Stimulated activated CD4-positive, alpha-beta T cell treated with anti-CD3 and anti-CD28 coated beads, Interleukin-1b, Interleukin-23, amount 100 ng/mL, for 48 hours (primary cell): Measurements from ENCODE around the gene RABAC1.
"Not testable (repeated sequence)": the region's sequence is repeated elsewhere in the genome, so short reads cannot be mapped to it uniquely, and the experiment has no call there.

Experiments
- DNase-seq: peaks from one replicate; pipeline ENCODE4 v3.0.0-alpha.2; 2020

RABAC1 gene

GRCh38 chr19:41944336-41944735 is 14.8 kb downstream of the RABAC1 start:
- no peak for DNase-seq

GRCh38 chr19:41941410-41942202 is 17.5 kb downstream of the RABAC1 start:
- DNase-seq = no peak

DNA sequence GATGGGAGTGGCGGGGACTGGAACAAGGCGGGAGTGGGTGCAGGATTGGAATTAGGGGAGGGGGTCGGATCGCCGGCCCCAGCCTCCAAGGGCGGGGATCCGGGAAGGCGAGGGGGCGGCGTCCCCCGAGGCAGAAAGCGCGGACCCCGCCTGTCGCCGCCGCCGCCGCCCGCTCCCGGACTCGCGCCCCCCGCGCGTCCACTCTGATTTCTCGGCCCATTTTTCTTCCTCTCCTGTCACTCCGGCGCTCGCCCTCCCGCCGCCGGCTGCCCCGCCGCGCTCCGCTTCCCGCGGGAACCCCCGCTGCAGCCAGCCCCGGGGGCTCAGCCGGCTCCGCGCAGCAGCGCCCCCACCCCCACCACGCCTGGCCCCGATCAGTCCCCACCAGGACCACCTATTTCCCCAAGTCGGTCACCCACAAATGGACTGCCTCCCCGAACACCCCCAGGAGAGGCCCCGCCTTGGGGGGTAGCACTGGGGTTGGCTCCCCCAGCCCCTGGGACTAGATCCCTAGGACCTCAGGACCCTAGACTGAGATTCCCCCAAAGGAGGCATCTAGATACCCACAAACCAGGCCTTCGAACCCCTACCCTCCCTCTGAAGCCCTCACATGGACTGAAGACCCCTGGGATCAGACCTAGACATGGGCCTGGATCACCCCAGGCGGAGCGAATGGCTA is 18.3 kb downstream of the RABAC1 start:
- DNase-seq = no peak

DNA sequence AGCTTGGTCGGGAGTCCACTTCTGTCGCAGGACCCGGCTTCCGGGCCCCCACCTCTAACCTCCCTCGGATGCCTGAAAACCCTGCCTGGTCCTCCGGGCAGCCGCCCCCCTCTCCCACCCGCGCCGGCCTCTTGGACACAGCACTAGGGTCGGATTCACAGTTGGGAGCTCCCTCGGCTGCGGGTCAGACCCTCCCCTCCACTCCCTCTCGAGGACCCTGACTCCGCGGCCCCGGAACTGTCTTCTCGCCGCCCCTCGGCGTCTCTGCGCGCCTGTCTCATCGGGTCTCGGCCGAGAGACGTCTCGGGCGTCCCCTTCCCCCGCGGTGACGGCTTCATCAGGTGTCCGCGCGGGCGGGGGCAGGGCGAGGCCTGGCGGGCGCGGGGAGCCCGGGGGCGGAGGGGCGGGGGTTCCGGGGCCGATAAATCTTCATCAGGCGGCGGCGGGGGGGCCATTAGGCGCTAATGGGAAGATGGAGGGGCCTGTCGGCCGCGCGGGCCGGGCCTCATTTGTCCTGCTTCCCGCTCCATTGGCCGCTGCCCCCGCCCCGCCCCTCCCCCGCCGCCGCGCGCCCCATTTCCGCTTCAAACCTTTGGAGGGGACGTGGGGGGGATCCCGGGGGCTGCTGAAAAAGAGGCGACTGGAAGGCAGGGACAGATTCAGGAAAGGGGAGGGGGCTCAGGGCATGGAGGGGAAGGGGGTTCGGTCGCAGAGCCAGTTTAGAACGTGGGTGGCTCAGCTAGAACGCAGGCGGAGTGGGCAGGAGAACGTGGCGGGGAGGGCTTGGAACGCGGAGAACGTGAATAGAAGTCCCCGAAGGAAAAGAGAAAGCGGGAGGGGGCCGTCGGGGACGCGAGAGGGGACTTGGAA is 19.0 kb downstream of the RABAC1 start:
- peak; percentile 34 for DNase-seq

DNA sequence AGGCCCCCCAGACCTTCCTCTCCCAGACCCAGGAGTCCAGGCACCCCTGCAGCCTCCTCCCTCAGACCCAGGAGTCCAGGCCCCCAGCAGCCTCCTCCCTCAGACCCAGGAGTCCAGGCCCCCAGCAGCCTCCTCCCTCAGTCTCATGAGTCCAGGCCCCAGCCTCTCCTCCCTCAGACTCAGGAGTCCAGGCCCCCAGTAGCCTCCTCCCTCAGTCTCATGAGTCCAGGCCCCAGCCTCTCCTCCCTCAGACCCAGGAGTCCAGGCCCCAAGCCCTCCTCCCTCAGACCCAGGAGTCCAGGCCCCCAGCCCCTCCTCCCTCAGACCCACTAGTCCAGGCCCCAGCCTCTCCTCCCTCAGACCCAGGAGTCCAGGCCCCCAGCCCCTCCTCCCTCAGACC is 19.9 kb downstream of the RABAC1 start:
- DNase-seq = not testable (repeated sequence)

GRCh38 chr19:41937525-41938468 is 21.3 kb downstream of the RABAC1 start:
- DNase-seq = no peak

DNA sequence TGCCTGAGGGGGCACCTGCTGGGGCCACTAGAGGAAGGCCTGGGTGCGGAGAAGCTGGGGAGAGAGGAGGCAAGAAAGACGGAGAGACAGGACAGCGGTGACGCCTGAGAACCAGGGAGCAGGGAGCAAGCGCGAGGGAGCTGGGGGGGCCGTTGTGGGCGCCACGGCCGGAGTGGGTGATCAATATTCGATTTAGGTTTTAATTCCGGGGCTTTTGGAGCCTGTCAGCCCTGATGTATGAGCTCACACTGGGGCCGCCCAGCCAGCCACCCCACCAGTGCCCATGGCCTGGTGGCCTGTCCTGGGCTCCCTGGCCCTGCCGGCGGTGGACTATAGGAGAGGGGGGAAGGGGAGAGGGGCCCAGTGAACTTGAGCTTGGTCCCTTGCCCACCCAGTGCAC is 22.2 kb downstream of the RABAC1 start:
- DNase-seq = no peak

GRCh38 chr19:41936416-41936850 is 22.7 kb downstream of the RABAC1 start:
- DNase-seq = peak; percentile 43

GRCh38 chr19:41935760-41936415 is 23.2 kb downstream of the RABAC1 start:
- no peak for DNase-seq

DNA sequence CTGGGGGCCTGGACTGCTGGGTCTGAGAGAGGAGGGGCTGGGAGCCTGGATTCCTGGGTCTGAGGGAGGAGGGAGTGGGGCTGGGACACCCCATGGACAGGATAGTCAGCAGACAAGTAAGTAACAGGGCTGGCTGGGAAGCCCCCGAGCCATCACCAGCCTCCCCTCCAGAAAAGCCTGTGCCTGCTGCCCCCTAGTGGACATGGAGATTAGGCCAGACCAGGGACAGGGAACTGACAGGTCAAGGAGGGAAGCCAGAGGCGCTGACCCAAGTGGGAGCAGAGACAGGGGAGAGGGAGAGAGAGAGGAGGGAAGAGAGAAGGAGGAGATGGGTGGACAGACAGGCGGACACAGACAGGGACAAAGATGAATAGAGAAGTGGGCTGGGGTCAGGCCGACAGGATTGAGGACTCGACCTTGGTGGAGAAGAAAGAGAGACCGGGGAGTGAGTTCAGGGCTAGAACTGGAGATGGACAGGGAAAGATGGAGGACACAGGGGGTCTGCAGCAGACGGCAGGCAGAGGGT is 24.2 kb downstream of the RABAC1 start:
- peak; percentile 71 for DNase-seq

GRCh38 chr19:41933693-41934426 is 25.3 kb downstream of the RABAC1 start:
- DNase-seq = no peak

DNA sequence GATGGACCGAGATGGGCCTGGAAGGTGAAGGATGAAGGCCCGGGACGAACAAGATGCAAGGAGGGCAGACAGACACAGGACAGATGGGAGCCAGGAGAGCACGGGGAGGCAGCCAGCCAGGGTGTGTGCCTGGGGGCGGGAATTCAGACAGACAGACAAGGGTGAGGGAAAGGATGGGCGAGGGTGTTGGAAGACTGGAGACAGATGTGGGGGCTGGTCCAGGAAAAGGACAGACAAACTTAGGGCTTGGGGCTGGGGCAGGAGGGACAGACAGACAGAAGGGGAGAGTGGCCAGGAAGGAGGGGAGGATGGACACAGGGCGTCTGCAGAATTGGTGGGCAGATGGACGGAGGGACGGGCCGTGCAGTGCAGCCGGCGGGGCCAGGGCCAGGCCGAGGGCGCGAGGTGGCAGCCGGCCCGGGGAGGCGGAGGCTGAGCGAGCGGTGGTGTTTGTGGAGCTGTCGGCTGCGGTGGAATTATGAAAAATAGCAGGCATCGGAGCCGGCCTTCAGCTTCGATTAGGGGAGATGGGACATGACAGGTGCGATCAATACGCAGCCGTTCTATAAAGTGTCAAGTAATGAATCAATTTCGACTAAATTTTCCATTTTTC is 26.3 kb downstream of the RABAC1 start:
- no peak for DNase-seq

GRCh38 chr19:41932259-41932719 is 26.8 kb downstream of the RABAC1 start:
- no peak for DNase-seq

- DNase-seq = no peak
Observed at GRCh38 chr19:41930926-41931592, 28.1 kb downstream of the RABAC1 start.

DNA sequence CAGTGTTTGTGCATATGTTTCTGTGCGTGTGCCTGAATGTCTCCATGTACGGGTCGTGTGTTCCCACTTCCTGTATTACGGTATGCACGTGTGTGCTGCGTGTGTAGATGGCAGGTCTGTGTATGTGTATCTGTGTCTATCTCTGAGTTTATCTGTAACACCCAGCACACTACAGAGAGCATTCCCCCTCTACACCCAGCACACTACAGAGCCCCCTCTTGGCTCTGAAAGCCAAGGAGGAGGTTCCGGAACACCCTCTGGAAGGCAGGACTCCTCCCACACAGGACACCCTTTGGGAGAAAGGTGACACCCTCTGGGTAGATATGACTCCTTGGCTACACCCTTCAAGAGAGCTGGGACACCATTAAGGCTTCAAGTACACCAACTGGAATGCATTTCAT is 28.8 kb downstream of the RABAC1 start:
- no peak for DNase-seq

GRCh38 chr19:41929536-41930071 is 29.5 kb downstream of the RABAC1 start:
- no peak for DNase-seq

- no peak for DNase-seq
Observed at GRCh38 chr19:41928754-41929535, 30.2 kb downstream of the RABAC1 start.

- no peak for DNase-seq
Observed at GRCh38 chr19:41928221-41928683, 30.9 kb downstream of the RABAC1 start, which contains the start of gene ERFL. TSS of gene ERFL (minus strand) at chr19:41928449. CDS start at chr19:41912919, 15,530 bp downstream.
